ENCODE measurements around the gene MECP2.
"Not testable (repeated sequence)": the region's sequence is repeated elsewhere in the genome, so short reads cannot be mapped to it uniquely, and the experiment has no call there.

The MECP2 gene

DNA sequence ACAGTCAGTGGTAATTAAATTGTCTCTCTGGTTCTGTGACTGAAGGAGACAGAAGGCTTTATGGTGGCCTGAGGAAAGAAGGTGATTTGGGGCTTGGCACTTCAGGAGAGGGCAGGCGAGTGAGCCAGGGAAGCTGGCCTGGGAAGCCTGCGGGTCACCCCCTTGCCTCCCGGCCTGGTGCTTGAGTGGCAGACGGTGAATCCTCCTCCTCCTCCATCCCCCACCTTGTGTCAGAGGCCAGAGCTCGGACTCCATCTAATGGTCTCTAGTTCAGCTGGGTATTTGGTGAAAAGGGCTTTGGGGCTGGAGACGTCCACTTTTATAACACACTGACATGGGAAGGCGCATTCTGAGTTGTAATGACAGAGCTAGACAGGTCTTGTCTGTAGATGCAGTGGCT is 116.3 kb downstream of the MECP2 start:
- DNase-seq (ENCODE audit: low read depth): no peak
- TF ChIP-seq, protein P1, sequence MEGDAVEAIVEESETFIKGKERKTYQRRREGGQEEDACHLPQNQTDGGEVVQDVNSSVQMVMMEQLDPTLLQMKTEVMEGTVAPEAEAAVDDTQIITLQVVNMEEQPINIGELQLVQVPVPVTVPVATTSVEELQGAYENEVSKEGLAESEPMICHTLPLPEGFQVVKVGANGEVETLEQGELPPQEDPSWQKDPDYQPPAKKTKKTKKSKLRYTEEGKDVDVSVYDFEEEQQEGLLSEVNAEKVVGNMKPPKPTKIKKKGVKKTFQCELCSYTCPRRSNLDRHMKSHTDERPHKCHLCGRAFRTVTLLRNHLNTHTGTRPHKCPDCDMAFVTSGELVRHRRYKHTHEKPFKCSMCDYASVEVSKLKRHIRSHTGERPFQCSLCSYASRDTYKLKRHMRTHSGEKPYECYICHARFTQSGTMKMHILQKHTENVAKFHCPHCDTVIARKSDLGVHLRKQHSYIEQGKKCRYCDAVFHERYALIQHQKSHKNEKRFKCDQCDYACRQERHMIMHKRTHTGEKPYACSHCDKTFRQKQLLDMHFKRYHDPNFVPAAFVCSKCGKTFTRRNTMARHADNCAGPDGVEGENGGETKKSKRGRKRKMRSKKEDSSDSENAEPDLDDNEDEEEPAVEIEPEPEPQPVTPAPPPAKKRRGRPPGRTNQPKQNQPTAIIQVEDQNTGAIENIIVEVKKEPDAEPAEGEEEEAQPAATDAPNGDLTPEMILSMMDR (IDR thresholded peaks at IDR 0.05; ENCODE audit: low read depth, low read length, missing control alignments): no peak

DNA sequence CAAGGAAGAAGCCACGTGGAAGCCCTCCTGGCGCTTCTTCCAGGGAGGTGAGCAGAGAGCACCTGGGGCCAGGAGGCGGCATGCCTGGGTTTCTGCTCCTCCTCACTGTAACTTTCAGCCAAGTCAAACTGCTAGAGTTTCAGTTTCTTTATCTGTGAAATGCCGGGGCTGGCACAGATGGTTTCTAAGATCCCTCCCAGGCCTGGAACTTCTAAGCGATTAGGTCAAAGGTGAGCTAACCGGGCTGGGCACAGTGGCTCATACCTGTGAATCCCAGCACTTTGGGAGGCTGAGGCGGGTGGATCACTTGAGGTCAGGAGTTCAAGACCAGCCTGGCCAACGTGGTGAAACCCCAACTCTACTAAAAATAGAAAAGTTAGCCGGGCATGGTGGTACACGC is 117.1 kb downstream of the MECP2 start:
- not testable (repeated sequence) for DNase-seq (ENCODE audit: low read depth); H3K4me3 ChIP-seq (ENCODE audit: low read depth, low read length)

More for the DNA sequence above, 116.3 kb downstream of the MECP2 start:
- H3K4me3 ChIP-seq (ENCODE audit: low read depth, low read length): no peak overlapping the region

DNA sequence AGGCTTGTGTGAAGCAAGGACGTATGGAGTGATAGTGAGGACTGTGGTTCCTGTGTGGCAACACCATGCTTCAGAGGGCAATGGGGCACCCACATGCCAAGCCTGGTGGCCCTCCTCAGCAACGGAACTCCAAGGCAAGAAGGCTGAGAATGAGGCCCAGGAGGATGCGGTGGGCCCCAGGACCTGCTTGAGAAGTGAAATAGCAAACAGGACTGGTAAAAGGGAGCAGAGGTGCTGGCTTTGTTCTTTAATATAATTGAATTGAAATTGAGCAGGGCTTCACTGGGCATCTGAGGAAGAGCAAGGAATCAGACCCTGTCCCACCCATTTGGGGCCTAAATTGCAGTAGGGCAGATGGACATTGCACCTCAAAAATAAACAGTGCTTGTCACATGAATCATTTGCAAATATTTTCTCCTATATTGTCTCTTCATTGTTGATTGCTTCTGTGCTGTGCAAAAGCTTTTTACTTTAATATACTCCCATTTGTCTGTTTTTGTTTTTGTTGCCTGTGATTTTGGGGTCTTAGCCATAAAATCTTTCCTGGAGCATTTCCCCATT is 122.7 kb downstream of the MECP2 start:
- H3K4me3 ChIP-seq (ENCODE audit: low read depth, low read length): no peak overlapping the region
- DNase-seq (ENCODE audit: low read depth): no peak
- TF ChIP-seq, protein P1 (IDR thresholded peaks at IDR 0.05; ENCODE audit: low read depth, low read length, missing control alignments): no peak

DNA sequence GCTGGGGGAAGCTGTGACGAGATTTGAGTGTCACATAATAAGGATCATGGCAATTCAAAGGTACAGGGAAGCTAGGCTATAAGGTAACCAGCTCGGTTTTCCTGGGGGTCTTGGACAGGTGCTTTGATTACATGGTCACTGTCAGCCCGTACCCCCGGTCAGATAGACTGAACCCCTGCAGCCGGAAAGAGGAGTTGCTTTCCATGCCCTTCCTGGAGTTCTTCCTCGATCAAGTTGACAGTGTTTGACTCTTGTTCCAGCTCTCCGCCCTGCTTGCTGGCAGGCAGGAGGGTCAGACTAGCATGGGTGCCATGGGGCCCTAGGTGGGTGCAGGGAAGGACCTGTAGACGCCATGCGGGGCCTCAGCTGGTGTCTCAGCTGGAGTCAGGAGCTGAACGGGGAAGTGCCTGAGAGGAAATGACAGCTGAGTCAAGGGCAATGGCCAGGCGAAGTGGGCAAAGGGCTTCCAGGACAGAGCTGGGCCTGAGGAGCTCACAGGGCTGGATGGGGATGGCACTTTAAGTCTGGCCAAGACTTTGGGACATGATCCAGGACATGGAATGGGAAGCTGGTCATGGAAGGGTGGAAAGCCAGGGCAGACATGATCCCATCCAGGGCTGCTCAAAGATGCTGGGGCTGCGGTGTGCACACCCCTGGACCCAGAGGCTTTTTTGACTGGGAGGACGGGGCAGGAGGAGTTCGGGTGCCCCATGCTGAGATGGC is 123.4 kb downstream of the MECP2 start:
- TF ChIP-seq, protein P1 (IDR thresholded peaks at IDR 0.05; ENCODE audit: low read depth, low read length, missing control alignments): no peak
- H3K4me3 ChIP-seq (ENCODE audit: low read depth, low read length): no peak overlapping the region

DNA sequence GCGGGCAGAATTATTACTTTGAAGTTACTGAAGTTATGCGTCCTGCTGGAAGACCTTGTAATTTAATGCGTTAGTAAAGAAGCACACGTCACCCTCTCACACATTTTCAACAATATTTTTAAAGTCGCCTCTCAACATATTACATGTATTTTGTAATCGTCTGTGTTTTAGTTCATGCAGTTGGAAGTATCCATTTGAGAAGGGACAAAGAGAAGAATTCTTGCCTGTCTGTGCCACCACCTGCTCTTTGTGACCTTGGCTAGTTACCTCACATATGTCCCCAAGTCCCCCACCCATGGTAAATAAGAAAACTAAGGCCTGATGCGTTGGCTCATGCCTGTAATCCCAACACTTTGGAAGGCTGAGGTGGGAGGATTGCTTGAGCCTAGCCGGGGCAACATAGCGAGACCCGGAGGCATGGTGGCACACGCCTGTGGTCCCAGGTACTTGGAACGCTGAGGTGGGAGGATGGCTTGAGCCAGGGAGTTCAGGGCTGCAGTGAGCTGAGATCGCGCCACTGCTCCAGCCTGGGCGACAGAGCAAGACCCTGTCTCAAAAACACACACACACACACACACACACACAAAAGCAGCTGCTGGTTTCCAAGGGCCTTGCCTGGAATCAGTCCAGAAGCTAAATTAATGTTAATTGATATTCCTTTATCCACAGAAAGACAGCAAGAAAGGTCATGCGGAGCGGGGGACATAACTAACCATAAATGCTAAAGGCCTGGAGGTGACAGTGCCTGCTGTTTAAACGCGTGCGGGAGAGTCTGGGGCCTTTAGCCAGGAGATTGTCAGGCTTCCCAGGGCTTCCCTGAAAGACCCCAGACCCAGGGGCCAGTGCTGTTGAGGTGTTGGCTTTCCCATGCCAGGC is 124.2 kb downstream of the MECP2 start:
- DNase-seq (ENCODE audit: low read depth): no peak
- TF ChIP-seq, protein P1 (IDR thresholded peaks at IDR 0.05; ENCODE audit: low read depth, low read length, missing control alignments): no peak
- H3K4me3 ChIP-seq (ENCODE audit: low read depth, low read length): peak overlapping the region; percentile 97

More for the DNA sequence above, 123.4 kb downstream of the MECP2 start:
- no peak for DNase-seq (ENCODE audit: low read depth)

DNA sequence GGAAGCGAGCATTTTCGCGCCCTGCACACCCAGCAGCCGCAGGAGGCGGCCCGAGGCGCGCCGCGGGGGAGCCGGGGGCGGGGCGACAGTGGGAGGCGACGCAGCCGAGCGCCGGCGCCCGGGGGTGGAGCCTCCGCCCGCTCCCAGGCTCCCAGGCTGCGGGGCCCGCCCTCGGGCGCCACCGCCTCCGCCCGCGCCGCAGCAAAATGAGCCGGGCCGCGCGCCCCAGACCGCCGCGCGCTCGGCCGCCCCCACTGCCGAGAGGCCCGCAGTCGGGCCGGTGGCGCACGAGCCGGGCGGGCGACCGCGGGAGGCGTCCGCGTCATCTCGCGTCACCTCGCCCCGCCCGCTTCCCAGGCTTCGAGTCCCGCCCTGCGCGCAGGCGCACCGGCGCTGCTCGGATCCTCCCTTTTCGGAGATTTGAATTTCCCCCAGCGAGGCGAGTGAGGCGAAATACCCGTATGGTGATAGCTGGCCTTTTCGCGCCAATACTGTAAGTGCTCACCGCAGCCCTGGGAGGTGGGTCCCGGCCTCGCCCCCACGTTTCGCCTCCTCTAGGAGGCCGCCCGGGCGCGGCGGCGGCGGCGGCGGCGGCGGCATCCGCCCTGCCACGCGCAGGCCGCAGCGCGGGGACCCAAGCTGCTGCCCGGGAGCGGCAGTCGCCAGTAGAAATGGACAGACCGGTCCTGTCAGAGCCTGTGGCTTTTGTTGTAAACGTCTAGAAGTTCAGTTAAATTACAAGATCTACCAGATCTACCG is 125.0 kb downstream of the MECP2 start, which contains the start of gene TMEM187:
Gene TMEM187, plus strand, starts transcription at position 387 of the 759 bp plus-strand sequence. CDS start 9,309 bp downstream, outside the sequence.
- TF ChIP-seq, protein P1 (IDR thresholded peaks at IDR 0.05; ENCODE audit: low read depth, low read length, missing control alignments): no peak
- H3K4me3 ChIP-seq (ENCODE audit: low read depth, low read length): peak within 1 kb of the TSS; percentile 97
- peak; percentile 78 for DNase-seq (ENCODE audit: low read depth)

Data from GM12864 (cell line).